Stimulated activated CD4-positive, alpha-beta T cell treated with anti-CD3 and anti-CD28 coated beads, Interleukin-2, amount 100 ng/mL, for 48 hours (primary cell): ENCODE data around the gene COPB2.
"Not testable (repeated sequence)": the region's sequence is repeated elsewhere in the genome, so short reads cannot be mapped to it uniquely, and the experiment has no call there.

Experiments
- DNase-seq, 2 donors: peaks; one replicate each; pipeline ENCODE4 v3.0.0-alpha.2; 2020

COPB2 gene

DNA sequence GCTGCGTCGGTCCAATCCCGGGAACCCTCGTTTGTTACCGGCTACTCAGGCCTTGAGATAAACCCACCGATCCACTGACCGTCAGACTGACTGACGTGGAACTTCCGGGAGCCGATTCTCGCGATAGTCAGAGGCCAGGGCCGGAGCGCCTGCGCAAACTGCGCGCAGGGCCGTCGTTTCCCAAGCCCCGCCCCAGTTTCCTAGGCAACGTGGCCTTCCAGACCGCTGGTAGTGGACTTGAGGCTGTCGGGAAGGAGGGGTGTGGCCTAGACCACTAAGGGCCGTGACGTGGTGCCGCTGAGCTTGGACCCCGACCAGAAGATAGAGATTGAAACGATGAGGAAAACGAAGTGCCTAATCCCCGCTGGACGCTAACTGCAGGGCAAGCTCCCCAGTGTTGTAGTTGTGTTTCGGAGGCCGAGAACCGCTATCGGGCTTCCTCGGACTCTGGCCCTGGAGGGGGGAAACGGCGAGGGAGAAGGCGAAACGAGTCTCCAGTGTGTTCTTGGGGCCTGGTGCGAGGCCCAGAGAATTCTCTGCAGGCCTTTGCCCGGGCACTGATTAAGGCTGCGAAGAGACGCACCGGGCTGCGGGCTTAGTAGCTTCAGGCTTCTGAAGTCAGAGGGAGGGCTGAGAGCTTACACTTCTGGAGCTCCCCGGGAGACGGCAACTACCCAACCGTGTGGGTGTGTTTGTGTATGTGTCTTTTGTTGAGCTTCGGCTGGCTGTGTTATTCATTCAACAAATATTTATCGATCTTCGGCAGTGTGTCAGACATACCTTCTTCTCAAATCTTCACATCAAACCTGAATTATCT is at the start of gene COPB2:
Gene COPB2, minus strand, starts transcription at position 96 of the 817 bp plus-strand sequence. CDS start 97 bp downstream, outside the sequence.
- peak; percentile 97 to 99 for DNase-seq

GRCh38 chr3:139434764-139435307 is 45.4 kb upstream of the COPB2 start:
- no peak for DNase-seq

GRCh38 chr3:139434228-139434627 is 44.8 kb upstream of the COPB2 start:
- DNase-seq, result no peak

DNA sequence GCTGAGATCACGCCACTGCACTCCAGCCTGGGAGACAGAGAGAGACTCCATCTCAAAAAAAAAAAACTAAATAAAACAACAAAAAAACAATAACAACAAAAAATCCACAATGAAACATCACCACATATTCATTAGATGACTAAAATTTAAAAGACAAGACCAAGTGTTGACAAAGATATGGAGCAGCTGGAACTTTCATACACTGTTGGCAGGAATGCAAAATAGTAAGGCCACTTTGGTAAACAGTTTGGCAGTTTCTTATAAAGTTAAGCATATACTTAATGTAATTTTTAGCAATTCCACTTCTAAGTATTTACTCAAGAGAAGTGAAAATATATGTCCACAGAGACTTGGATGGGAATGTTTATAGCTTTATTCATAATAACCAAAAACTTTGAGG is 43.6 kb upstream of the COPB2 start:
- DNase-seq, result no peak

DNA sequence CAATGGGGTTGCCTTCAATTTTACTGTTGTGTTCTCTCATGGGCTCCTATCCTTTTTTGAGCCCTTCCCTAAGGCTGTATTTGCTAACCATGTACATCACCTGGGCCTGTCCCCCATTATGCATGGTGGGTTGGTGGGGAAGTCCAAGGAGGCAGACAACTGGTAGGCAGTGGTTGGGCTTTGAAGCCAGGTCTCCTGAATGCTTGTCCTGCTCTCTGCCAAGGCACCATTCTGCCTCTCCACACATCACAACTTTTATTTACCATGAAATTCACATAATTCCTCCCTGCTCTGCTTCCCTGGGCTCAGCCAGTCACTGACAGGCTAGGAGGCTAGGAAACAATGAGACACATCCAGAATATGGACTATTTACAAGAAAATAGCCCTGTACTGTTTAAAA is 41.0 kb upstream of the COPB2 start:
- no peak for DNase-seq

DNA sequence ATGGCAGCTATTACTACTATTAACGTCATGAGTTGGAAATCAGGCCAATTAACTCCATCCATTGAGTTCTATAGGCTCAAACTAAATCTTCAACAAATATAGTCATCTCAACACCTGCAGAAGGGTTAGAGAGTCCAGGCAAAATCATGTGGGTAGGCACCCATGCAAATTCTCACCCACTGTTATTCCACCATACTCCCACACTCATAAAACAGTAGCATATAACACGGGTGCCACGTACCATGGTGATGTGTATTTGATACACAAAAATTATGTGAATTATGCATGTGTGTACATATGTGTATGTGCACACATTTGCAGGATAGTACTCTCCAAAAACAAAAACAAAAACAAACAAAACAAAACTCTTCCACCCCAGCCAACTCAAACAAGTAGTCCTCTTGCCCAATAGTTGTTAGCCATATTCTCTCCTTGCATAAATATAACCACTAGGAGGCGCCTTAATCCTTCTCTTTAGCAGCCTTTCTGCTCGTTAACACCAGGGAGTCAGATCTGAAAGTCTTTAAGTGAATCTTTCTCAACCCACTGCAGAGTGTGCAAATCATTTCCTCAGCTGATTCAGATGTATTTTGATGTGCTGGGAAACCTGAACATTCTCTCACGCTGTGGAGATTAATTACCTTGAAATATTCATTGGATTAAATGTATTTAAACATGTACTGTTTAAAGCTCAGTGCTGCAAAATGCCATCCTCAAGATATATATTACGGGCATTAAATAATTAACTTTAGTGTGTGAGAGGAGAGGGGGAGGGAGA is 38.0 kb upstream of the COPB2 start:
- no peak for DNase-seq

- DNase-seq, result no peak
These were observed 36.4 kb upstream of the COPB2 start for GRCh38 chr3:139425745-139426400.

- DNase-seq, result no peak
These were observed 33.8 kb upstream of the COPB2 start for GRCh38 chr3:139423232-139423631.

- no peak for DNase-seq
These were observed 32.0 kb upstream of the COPB2 start for GRCh38 chr3:139421460-139421859.

- DNase-seq, result no peak
These were observed 31.6 kb upstream of the COPB2 start for GRCh38 chr3:139421040-139421439.

DNA sequence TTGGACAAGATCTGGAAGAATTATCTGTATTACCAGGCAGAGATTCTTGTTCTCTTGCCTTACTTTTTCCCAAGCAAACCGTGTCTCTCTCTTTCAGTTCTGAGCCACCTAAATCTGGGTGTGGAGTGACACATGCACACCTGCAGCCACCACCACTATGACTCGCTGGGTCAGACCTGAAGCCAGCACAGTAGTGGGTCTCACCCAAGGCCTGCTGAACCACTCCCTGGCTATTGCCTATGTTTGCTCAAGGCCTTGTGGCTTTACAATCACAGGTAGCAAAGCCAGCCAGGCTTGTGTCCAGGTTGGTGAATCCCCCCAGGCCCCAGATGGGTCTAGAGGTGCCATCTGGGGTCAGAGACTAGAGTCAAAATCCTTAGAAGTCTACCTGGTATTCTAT is 28.7 kb upstream of the COPB2 start:
- no peak for DNase-seq

GRCh38 chr3:139416275-139416674 is 26.8 kb upstream of the COPB2 start:
- DNase-seq, result no peak

DNA sequence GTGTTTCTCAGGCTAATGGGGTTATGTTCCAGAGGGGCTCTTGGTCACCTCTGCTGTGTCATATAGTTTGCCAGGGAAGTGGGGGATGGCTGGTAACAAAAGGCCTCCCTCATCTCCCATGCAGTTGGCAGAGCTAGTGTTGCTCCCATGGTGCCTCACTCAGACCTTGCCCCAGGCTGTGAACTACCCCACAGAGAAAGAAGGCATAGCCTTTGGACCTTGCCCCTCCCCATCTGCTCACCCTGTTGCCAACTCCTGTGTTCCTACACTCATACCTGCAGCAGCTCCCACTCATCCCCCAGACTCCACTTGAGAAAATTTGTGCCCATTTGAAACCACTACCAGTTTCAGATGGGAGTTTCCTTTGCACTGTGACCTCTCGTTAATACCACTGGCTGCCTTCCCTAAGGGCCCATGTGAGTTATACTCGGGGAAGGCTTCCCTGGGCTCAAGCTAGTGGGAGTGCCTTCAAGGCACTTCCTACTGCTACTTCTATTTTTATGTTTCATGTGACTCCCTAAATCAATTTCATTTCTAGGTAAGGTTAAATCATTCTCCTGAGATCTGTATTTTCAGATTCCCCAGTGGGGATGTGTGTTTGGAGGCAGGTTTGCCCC is 25.3 kb upstream of the COPB2 start:
- DNase-seq, result no peak

GRCh38 chr3:139412891-139413290 is 23.4 kb upstream of the COPB2 start:
- DNase-seq, result not testable (repeated sequence)

- not testable (repeated sequence) for DNase-seq
These were observed 11.7 kb upstream of the COPB2 start for GRCh38 chr3:139401155-139401554.

DNA sequence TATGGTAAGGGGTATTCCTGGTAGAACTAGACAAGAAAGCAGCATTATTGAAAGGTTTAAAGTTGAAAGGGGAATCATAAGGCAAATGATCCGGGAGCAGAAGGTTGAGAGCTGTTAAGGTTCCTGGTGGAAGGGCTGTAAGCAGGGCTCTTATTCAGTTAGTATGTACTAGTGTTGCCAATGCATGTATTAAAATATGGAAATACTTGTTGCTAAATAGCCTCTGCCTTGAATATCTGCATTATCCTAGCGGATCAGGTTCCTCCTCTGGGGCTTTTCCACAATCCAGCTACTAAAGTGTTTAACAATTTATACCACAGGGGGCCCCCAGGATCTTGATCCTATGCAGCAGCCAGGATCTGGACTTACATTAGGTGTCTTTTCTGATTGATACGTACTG is 7.3 kb upstream of the COPB2 start:
- DNase-seq, result no peak

GRCh38 chr3:139394116-139394515 is 4.7 kb upstream of the COPB2 start:
- DNase-seq, result no peak

DNA sequence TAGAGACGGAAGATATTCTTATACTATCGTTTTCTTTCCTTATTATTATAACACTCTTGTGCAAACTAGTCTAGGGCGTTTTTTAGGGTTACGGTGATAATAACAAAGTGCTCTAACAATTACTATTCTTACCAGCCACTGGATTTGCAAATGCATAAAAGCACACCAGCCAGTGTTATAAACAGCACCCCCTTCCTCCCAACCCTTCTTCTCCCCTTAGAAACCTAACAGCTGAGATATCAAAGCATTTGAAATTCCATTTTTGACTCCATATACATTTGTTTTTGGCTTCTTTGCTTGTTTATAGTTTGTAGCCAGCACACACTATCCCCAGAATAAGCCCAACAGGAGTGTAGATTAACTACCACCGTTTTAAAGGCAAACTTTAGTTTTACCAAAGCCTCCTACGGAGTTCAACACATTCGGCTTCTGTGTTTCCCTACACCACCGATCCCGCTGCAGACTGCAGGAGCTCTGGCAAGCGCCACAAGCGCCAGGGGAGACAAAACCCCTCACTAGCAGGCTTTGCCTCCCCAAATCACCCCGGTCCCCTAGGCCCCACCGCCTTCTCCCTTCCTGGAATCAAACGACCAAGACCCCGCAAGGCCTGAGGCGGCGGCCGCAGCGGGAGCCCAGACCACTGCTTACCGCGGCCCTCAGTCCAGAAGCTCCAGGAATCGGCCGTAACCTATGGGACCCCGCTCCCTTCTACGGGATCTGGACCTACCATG is 461 bp downstream of the COPB2 start:
- DNase-seq, result peak; percentile 11 to 17

- no peak for DNase-seq
These were observed 1.4 kb downstream of the COPB2 start for GRCh38 chr3:139388077-139388476.

- DNase-seq, result not testable (repeated sequence)
These were observed 7.2 kb downstream of the COPB2 start for GRCh38 chr3:139382291-139382690.

DNA sequence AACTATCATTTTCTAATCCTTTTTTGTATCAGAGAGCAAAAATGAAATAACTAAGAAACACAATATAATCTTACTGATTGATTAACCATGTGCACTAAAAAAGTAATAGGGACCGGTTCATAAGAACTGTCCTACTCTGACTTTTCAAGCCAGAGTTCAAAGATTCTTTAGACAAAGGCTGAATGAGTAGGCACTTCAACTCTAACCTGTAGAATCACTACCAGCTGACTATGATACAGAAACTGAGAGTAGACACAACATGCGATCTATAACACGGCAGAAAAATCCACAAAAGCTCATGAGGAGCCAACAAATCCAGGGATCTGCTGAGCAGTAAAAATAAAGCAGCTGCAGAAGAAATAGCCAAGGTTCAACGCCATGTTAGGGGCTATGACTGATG is 8.9 kb downstream of the COPB2 start:
- no peak for DNase-seq

- no peak for DNase-seq
These were observed 10.7 kb downstream of the COPB2 start for GRCh38 chr3:139378587-139379241.
